Right kidney (tissue), 1 donor: ENCODE results near the gene RNF112.
A peak's percentile ranks its signal among the peaks of the same experiment; 100 is the strongest.

Experiments
- DNase-seq: peaks from one replicate; pipeline ENCODE4 v3.0.0-alpha.2; 2016

Gene RNF112

DNA sequence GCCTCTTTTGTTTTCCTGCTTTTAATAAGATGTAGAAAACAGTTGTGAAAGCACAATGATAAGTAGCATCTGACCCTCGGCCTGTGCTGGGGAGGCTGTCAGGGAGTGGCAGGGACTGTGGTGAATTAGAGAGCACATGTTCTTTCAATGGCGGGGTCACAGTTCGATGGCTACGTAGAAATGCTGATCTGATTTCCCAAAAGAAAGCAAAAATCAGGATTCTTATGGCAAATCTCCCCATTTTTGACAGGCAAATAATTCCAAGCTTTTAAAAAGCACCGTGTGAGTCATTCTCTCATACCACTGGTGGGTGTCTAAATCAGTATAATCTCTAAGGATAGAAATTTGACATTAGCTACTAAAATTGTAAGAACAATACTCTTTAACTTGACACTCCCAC is 36.9 kb upstream of the RNF112 start:
- no peak for DNase-seq

DNA sequence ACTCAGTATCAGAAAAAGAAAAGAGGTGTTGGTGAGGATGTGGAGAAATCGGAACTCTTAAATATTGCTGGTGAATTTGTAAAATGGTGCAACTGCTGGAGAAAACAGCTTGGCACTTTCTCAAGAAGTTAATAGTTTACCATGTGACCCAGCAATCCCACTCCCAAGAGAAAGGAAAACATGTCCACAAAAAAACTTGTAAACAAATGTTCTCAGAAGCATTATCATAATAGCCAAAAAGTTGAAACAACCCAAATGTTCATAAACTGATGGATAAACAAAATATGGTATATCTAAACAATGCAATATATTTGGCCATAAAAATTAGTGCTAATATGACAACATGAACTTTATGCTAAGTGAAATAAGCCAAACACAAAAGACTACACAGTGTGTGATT is 35.3 kb upstream of the RNF112 start:
- no peak for DNase-seq

DNA sequence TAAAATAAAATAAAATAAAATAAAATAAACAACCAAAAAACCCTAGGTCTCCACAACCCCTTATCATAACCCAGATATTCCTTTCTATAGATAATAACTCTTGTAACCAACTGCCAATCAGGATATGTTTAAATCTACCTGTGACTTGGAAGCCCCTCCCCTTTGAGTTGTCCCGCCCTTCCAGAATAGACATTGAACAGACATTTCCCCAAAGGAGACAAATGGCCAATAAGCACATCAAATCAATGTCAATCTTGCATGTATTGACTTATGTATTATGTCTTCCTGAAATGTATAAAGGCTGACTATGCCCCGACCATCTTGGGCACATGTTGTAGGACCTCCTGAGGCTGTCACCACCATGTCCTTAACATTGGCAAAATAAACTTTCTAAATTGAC is 34.2 kb upstream of the RNF112 start:
- DNase-seq: no peak

DNA sequence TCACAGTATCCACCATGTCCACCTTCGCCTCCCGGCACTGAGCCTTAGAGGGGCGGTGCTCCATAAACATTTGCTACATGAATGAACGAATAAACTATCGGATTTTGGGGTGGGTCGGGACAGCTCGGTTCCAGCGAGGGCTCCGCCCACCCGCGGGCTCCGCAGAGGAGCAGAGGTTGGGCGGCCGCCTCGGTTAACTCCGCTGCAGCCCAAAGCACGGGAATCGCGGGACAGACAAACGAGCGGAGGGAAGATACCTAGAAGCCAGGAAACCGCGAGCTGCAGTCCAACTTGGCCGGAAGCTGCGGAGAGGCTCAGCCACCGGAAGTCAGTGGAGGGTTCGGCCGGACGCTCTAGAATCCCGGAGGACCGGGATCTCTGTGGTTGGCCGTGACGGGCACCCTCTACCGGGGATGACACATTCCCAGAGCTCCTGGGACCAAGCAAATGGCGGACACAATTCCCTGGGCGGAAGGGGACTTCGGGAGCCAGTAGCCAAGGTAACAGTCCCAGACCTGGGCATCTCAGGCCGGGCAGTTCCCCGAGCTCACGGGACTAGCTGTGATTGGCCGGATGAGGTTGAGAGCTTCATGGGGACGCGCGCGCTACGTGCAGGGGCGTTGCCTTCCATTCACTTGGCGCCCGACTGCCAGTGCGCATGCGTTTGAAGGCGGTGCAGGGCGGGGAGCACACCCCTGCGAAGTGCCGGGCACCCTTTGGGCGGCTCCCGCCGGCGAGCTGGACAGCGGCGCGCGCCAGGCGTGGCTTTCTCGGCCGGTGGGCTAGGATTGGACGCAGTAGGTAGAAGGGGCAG is 33.2 kb upstream of the RNF112 start:
- peak; percentile 100 for DNase-seq

DNA sequence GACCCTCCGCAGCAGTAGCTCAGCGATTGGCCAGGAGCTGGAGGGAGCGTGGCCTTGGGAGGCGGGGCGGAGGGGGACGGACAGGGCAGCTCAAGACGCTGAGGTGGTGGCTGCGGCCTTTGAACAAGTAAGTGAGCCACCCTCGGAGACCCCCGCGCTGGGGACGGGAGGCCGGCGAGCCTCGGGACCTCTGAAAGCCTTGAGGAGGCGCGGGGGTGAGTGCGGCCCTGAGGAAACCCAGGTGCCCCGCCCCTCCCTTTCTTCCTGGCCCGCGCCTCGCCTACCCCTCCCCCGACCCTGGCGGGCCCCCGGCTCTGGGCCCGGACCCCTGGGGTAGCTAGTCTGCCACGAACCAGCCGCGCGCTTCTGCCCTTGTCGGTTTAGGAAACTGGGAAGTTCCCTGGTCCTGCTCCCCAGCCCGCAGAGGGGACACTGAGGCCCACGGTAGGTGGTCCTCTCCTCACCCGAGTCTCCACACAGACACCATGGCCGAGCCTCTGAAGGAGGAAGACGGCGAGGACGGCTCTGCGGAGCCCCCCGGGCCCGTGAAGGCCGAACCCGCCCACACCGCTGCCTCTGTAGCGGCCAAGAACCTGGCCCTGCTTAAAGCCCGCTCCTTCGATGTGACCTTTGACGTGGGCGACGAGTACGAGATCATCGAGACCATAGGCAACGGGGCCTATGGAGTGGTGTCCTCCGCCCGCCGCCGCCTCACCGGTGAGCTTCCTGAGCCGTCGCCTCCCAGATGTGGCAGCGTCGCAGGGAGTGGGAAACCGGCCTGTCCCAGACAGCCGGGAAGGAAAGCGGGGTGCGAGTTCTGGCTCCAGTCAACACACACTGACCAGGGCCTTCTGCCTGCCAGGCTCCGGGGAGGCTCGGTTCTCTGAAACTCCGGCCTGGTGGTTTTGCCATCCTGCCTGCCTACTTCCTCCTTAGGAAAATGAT is 32.3 kb upstream of the RNF112 start, which contains the start of gene MAPK7:
TSS of gene MAPK7 (plus strand) at position 83 of the 945 bp plus-strand sequence. CDS start at position 486, 403 bp downstream.
- no peak for DNase-seq

DNA sequence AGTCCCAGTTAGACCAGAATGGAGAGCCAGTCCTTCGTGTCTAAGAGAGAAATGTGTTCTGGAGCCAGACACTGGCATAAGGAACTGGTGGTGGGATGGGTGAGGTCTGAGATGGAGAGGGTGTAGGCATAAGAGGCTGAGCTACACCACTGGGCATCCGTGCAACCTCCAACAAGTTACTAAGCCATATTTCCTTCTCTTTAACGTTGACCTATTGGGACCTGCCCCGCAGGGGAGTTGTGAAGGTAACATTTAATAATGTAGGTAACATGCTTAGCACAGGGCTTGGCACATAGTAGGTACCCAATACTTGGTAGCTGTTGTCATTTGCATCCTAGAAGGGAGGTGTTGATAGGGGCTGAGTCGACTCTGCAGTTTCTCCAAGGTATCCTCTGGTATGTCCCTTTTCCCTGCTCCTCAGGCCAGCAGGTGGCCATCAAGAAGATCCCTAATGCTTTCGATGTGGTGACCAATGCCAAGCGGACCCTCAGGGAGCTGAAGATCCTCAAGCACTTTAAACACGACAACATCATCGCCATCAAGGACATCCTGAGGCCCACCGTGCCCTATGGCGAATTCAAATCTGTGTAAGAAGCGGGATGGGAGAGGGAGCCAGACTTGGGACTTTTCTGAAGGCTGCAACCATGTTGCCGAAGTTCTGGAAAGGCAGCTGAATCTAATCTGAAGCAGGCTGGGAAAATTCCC is 31.5 kb upstream of the RNF112 start:
- DNase-seq: no peak

DNA sequence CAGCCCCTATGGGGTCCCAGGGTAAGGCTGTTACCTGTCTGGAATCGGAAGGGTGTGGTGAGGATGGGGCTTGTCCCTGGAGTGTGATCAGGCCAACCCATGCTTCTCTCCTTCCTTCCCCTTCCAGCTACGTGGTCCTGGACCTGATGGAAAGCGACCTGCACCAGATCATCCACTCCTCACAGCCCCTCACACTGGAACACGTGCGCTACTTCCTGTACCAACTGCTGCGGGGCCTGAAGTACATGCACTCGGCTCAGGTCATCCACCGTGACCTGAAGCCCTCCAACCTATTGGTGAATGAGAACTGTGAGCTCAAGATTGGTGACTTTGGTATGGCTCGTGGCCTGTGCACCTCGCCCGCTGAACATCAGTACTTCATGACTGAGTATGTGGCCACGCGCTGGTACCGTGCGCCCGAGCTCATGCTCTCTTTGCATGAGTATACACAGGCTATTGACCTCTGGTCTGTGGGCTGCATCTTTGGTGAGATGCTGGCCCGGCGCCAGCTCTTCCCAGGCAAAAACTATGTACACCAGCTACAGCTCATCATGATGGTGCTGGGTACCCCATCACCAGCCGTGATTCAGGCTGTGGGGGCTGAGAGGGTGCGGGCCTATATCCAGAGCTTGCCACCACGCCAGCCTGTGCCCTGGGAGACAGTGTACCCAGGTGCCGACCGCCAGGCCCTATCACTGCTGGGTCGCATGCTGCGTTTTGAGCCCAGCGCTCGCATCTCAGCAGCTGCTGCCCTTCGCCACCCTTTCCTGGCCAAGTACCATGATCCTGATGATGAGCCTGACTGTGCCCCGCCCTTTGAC is 30.3 kb upstream of the RNF112 start:
- DNase-seq: no peak

DNA sequence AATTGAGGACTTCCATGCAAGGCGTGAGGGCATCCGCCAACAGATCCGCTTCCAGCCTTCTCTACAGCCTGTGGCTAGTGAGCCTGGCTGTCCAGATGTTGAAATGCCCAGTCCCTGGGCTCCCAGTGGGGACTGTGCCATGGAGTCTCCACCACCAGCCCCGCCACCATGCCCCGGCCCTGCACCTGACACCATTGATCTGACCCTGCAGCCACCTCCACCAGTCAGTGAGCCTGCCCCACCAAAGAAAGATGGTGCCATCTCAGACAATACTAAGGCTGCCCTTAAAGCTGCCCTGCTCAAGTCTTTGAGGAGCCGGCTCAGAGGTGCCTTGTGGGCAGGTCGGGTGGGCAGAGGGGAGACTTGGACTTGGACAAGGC is 29.7 kb upstream of the RNF112 start:
- DNase-seq: no peak

DNA sequence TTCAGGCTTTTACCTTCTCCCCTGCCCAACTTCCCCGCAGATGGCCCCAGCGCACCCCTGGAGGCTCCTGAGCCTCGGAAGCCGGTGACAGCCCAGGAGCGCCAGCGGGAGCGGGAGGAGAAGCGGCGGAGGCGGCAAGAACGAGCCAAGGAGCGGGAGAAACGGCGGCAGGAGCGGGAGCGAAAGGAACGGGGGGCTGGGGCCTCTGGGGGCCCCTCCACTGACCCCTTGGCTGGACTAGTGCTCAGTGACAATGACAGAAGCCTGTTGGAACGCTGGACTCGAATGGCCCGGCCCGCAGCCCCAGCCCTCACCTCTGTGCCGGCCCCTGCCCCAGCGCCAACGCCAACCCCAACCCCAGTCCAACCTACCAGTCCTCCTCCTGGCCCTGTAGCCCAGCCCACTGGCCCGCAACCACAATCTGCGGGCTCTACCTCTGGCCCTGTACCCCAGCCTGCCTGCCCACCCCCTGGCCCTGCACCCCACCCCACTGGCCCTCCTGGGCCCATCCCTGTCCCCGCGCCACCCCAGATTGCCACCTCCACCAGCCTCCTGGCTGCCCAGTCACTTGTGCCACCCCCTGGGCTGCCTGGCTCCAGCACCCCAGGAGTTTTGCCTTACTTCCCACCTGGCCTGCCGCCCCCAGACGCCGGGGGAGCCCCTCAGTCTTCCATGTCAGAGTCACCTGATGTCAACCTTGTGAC is 29.1 kb upstream of the RNF112 start:
- DNase-seq: no peak

DNA sequence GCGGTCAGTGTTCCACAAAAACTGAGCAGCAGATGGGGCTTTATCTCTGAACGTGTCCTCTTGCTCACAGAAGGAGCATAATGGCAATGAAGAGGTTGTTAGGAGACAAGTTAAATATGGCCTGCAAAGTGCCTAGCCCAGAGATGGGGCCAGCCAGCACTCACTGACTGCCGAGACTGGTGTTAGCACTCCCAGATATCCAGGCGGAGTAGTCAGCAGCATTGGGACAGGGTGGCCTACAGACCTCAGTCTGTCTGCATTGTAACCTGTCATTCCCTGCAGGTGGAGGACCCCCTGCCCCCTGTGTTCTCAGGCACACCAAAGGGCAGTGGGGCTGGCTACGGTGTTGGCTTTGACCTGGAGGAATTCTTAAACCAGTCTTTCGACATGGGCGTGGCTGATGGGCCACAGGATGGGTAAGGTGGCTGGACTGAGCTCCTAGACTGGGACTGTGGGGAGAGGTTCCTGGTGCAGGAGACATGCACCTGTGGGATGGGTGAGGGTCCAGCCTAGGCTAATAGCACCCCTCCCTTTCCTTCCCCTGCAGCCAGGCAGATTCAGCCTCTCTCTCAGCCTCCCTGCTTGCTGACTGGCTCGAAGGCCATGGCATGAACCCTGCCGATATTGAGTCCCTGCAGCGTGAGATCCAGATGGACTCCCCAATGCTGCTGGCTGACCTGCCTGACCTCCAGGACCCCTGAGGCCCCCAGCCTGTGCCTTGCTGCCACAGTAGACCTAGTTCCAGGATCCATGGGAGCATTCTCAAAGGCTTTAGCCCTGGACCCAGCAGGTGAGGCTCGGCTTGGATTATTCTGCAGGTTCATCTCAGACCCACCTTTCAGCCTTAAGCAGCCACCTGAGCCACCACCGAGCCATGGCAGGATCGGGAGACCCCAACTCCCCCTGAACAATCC is 28.2 kb upstream of the RNF112 start:
- DNase-seq: no peak

DNA sequence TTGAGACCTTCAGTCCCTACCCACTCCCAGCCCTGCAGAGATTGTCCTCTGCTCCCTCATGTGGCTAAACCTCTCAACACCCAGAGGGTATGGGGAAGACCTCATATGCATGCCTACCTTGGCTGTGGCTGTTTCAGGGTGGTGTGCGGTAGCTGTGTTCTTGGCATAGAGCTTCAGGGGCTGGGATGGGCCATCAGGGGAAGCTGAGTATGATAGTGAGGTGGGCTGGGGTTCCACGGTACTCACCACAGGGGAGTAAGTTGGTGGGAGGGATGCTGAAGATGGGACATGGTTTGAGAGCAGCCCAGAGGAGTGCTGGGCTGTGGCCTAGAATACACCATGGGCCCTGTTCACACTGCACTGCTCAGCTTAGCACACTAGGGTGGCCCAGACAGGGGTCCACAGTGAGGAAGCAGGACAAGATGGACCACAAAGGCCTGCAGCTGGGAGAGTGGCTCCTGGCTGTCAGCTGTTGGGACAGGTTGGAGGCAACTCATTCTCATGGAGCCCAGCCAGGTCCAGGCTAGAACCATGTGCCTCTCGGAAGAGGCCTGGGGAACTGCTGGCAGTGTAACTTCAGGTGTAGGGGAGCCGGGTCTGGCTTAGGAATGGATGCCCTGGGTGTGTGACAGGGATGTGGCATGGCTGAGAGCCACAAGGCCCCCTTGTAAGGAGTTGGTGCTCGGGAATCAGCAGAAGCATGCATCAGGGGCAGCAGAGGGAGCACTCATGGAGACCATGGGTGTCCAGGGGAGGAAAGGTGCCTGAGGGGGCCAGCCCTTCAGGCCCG is 27.2 kb upstream of the RNF112 start:
- no peak for DNase-seq

DNA sequence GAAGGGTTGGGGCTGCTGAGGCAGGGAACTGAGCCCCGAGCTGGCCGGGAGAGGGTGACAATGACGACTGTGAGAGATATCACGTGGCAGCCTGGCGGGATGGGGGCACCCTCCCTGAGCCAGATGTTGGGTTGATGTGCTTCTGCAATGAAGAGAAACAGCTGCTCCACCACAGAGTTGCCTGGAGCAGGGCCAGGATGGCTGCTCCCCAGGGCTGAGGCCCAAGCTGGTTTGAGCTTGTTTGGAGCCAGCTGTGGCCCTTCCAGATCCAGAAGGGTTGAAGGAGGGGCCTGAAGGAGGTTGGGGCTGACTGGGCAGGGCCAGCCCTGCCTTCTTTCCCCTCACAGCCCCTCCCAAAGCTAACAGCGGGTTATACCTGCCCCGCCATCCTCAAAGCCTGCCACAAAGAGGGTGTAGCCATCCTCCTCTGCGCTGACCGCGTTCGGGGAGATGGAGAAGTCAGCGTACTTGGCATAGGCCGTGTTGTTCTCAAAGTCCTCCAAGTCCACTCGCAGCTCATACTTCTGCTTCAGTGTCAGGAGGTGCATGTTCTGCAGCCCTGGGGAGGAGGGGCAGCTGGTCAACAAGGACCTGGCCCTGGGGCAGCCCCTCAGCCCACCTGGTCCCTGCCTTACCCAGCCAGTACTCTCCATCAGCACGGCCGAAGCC is 26.2 kb upstream of the RNF112 start:
- DNase-seq: peak; percentile 68

DNA sequence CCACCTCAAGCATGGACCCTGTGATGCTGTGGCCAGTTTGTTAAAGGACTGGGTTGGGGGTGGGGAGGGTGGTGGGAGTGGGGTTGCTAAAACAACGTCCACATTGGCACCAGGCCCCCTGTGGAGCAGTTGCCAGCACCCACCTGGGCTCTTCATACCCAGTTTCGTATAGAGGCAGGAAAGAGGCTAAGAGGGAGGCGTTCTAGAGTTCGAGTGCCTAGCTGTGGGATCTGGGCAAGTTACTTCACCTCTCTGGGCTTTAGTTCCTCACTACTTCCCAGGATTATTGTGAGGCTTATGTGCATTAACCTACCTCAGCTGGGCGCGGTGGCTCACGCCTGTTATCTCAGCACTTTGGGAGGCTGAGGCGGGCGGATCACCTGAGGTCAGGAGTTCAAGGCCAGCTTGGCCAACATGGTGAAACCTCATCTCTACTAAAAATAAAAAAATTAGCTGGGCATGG is 25.5 kb upstream of the RNF112 start:
- no peak for DNase-seq

DNA sequence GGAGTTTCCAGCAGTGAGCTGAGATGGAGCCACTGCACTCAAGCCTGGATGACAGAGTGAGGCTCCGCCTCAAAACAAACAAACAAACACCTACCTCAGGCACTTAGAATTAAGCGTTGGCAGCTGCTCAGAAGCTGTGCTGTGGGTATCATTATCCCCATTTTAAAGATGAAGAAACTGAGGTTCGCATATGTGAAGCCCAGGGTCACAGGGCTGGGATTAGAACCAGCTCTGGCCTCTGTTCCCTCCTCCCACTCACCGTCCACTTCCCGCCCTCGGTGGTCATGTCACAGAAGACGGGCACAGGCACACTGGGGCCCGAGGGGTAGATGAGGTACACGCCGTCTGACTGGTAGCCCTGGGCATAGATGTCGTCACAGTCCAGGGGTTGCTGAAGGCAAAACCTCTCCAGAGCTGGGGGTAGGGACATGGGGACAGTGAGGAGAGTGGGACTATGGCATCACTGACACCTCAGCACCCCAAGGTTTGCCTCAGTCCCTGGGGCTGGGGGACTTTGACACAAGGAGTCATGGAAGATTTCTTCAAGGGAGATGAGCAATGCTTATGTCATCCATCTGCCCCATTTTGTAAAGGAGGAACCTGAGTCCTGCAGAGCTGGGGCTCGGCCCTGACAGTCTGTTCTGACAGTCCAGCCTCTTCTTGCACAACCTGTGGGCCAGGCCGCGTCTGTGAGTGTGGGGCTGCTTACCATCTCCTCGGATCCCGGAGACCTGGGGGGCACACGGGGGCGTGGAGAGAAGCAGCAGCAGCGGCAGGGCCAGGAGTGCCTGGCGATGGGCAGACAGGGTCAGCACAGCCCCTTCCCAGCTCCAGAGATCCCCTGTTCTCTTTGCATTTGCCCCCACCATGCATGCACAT is 24.7 kb upstream of the RNF112 start:
- DNase-seq: peak; percentile 59

DNA sequence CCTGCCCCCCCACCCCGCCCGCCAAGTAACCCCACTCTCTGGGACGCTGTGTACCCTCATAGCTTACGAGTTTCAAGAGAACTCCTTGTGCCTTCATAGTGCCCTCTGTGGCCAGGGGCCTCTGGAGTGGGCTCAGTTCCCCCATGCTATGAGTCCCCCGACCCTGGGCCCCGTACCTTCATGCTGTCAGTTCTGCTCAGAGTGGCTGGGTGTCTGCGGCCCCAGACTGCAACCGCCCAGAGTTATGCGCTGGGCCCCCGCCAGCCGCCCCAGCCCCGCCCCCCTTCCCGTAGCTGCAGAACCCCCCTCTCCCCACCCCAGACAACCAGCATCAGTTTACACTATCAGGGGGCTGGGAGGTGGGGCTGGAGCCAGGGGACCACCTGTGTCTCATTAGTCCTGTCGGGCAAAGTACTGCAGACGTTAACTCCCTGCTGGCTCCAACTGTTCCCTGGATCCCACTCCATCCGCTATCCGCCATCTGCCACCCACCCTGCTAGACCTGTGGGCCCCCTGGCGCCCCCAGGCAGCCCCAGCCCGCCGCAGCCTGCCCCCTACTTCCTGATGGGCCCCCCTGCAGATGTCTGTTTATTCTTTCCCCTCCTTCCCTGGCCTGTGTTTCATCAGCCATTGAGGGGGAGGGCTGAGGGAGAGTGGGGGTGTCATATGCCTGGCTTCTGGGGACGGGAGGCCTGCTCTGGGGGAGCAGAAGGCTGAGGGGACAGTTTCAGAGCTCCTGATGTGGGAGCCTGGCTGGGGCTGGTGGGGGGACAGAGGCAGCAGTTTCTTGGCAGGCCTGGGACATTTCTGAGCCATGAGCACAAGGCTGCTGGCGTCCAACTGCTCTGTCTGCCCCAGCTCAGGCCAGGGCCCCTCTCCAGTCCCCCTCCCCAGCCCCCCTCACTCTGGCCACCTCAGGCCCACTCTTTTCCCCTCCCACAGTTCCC is 23.8 kb upstream of the RNF112 start, which contains the start of gene MFAP4:
TSS of gene MFAP4 (minus strand) at position 217 of the 947 bp plus-strand sequence. CDS start at position 182, 35 bp downstream.
- DNase-seq: peak; percentile 61

DNA sequence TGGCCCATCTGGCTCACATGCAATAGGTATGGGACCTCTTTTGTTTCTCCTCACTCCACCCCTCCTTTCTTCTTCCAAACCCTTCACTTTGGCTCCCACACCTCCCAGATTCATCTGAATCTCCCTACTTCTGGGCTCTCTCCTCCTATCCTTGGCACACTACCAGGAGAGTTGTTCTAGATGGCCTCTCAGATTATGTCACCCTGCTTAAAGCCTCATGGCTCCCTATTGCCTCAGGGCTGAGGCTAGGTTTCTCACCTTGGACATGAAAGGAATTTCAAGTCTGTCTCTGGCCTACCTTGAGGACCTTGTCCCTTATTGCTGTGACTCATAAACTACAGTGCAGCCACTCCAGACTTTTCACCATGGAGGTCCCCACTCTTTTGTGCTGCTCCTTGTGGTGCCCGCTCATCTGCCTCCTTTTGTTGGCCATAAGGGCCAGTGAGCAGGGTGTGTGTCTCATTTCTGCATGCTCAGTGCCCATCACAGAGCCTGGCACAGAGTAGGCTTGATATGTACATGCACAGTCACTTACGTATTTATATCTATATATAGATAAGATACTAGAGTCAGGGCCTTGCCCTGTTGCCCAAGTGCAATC is 23.0 kb upstream of the RNF112 start:
- DNase-seq: peak; percentile 56
